ENCODE data around the gene LARP6.
A peak's percentile ranks its signal among the peaks of the same experiment; 100 is the strongest.
"Not testable (repeated sequence)": the region's sequence is repeated elsewhere in the genome, so short reads cannot be mapped to it uniquely, and the experiment has no call there.

The LARP6 gene

GRCh38 chr15:70858614-70859321 is 4.8 kb upstream of the LARP6 start:
- not testable (repeated sequence) for DNase-seq

- DNase-seq, result no peak
These were observed 3.8 kb upstream of the LARP6 start for GRCh38 chr15:70857562-70858285.

- no peak for DNase-seq
These were observed 3.1 kb upstream of the LARP6 start for GRCh38 chr15:70856884-70857561.

GRCh38 chr15:70856177-70856883 is 2.4 kb upstream of the LARP6 start:
- no peak for DNase-seq

GRCh38 chr15:70855764-70856163 is 1.8 kb upstream of the LARP6 start:
- no peak for DNase-seq

- DNase-seq, result no peak
These were observed 664 bp upstream of the LARP6 start for GRCh38 chr15:70854666-70854976.

- peak; percentile 4 for DNase-seq
These were observed 512 bp downstream of the LARP6 start for GRCh38 chr15:70853318-70853972.

GRCh38 chr15:70852501-70853317 is 1.2 kb downstream of the LARP6 start:
- no peak for DNase-seq

GRCh38 chr15:70851889-70852288 is 2.1 kb downstream of the LARP6 start:
- no peak for DNase-seq

GRCh38 chr15:70845602-70846360 is 8.2 kb downstream of the LARP6 start:
- no peak for DNase-seq

GRCh38 chr15:70837476-70837875 is 16.5 kb downstream of the LARP6 start:
- no peak for DNase-seq

GRCh38 chr15:70835841-70836240 is 18.1 kb downstream of the LARP6 start:
- no peak for DNase-seq

- DNase-seq, result no peak
These were observed 18.5 kb downstream of the LARP6 start for GRCh38 chr15:70835415-70835814.

- DNase-seq, result no peak
These were observed 19.0 kb downstream of the LARP6 start for GRCh38 chr15:70834999-70835398.

GRCh38 chr15:70833861-70834765 is 19.8 kb downstream of the LARP6 start:
- no peak for DNase-seq

GRCh38 chr15:70833422-70833821 is 20.5 kb downstream of the LARP6 start:
- no peak for DNase-seq

GRCh38 chr15:70832176-70832575 is 21.8 kb downstream of the LARP6 start:
- no peak for DNase-seq

GRCh38 chr15:70831094-70831911 is 22.7 kb downstream of the LARP6 start:
- no peak for DNase-seq

GRCh38 chr15:70830615-70831014 is 23.3 kb downstream of the LARP6 start:
- no peak for DNase-seq
